ENCODE results near the gene KIT.

The KIT gene

GRCh38 chr4:54661686-54662085 lies 3.9 kb downstream of the KIT start:
- no peak for DNase-seq

- DNase-seq = no peak
Measured at GRCh38 chr4:54662123-54662522, 4.4 kb downstream of the KIT start.

- DNase-seq = no peak
Measured at GRCh38 chr4:54662901-54663585, 5.3 kb downstream of the KIT start.

GRCh38 chr4:54664400-54664799 lies 6.6 kb downstream of the KIT start:
- DNase-seq = no peak

GRCh38 chr4:54668014-54668611 lies 10.4 kb downstream of the KIT start:
- no peak for DNase-seq

- no peak for DNase-seq
Measured at GRCh38 chr4:54669831-54670230, 12.1 kb downstream of the KIT start.

GRCh38 chr4:54675721-54676461 lies 18.1 kb downstream of the KIT start:
- no peak for DNase-seq

GRCh38 chr4:54676658-54677057 lies 18.9 kb downstream of the KIT start:
- DNase-seq = no peak

GRCh38 chr4:54677416-54677815 lies 19.7 kb downstream of the KIT start:
- DNase-seq = no peak

GRCh38 chr4:54677853-54678650 lies 20.3 kb downstream of the KIT start:
- no peak for DNase-seq

- no peak for DNase-seq
Measured at GRCh38 chr4:54678826-54679225, 21.1 kb downstream of the KIT start.

GRCh38 chr4:54679813-54680212 lies 22.1 kb downstream of the KIT start:
- DNase-seq = no peak

- no peak for DNase-seq
Measured at GRCh38 chr4:54683616-54684346, 26.0 kb downstream of the KIT start.

GRCh38 chr4:54685810-54686209 lies 28.1 kb downstream of the KIT start:
- DNase-seq = no peak

GRCh38 chr4:54687887-54688841 lies 30.4 kb downstream of the KIT start:
- DNase-seq = no peak

- DNase-seq = no peak
Measured at GRCh38 chr4:54695337-54695736, 37.6 kb downstream of the KIT start.

- no peak for DNase-seq
Measured at GRCh38 chr4:54695788-54696187, 38.0 kb downstream of the KIT start.

GRCh38 chr4:54696649-54697048 lies 38.9 kb downstream of the KIT start:
- DNase-seq = no peak

- no peak for DNase-seq
Measured at GRCh38 chr4:54700986-54701385, 43.2 kb downstream of the KIT start.

GRCh38 chr4:54703182-54703581 lies 45.4 kb downstream of the KIT start:
- DNase-seq = no peak

GRCh38 chr4:54707406-54707805 lies 49.6 kb downstream of the KIT start:
- no peak for DNase-seq
